GM19463 (cell line): ENCODE measurements around the gene MAST2.
A peak's percentile ranks its signal among the peaks of the same experiment; 100 is the strongest.

Experiments
- ATAC-seq: cut with Tn5 transposase; IDR thresholded peaks from one replicate; pipeline ENCODE4 v1.9.1; 2021; ENCODE audit warnings: mild to moderate bottlenecking, moderate library complexity; ENCODE audit not compliant: unreplicated experiment

Gene MAST2

GRCh38 chr1:46013581-46013980 is 210.2 kb downstream of the MAST2 start:
- ATAC-seq: no peak

GRCh38 chr1:46017876-46018503 is 214.6 kb downstream of the MAST2 start:
- ATAC-seq: no peak

- ATAC-seq: no peak
Observed at GRCh38 chr1:46019348-46019747, 215.9 kb downstream of the MAST2 start.

- ATAC-seq: no peak
Observed at GRCh38 chr1:46020010-46020409, 216.6 kb downstream of the MAST2 start.

- no peak for ATAC-seq
Observed at GRCh38 chr1:46021046-46021996, 217.9 kb downstream of the MAST2 start.

GRCh38 chr1:46026531-46026930 is 223.1 kb downstream of the MAST2 start:
- ATAC-seq: no peak

GRCh38 chr1:46027788-46028573 is 224.6 kb downstream of the MAST2 start:
- no peak for ATAC-seq

- no peak for ATAC-seq
Observed at GRCh38 chr1:46030074-46030870, 226.9 kb downstream of the MAST2 start.

GRCh38 chr1:46030876-46031660 is 227.7 kb downstream of the MAST2 start:
- ATAC-seq: no peak

- ATAC-seq: no peak
Observed at GRCh38 chr1:46034601-46035516, 231.4 kb downstream of the MAST2 start.

- ATAC-seq: no peak
Observed at GRCh38 chr1:46036894-46037839, 233.8 kb downstream of the MAST2 start.

GRCh38 chr1:46039571-46040052 is 236.2 kb downstream of the MAST2 start:
- ATAC-seq: no peak

- no peak for ATAC-seq
Observed at GRCh38 chr1:46041551-46041950, 238.1 kb downstream of the MAST2 start.

GRCh38 chr1:46041974-46042373 is 238.6 kb downstream of the MAST2 start:
- ATAC-seq: no peak

- peak; percentile 92 for ATAC-seq
Observed at GRCh38 chr1:46043458-46044017, 240.1 kb downstream of the MAST2 start.

GRCh38 chr1:46044116-46044515 is 240.7 kb downstream of the MAST2 start:
- no peak for ATAC-seq

GRCh38 chr1:46053734-46054133 is 250.3 kb downstream of the MAST2 start:
- no peak for ATAC-seq
